Measurements from ENCODE around the gene PLEKHF1. TPM values are rescaled to one million over a fixed set of nuclear protein-coding genes. Genes with fewer than 3 reads are reported as not detected.

The PLEKHF1 gene
- polyA plus RNA-seq, 3 donors from 2014 or later: 107 to 244 (median 141) TPM

GRCh38 chr19:29681422-29682235 lies 16.4 kb downstream of the PLEKHF1 start:
- Mint-ChIP-seq H3K4me1 (peaks cover 83 to 88% of the 10 kb centered on the region in 2 donors), H3K9me3 (peaks cover 0 to 2% (median 0%) of the 10 kb centered on the region in 6 donors), H3K36me3 (peaks cover 1 to 18% (median 5%) of the 10 kb centered on the region in 3 donors), H3K27me3 (ENCODE audit: low read depth in 3 of 3) (peaks cover 16 to 23% (median 19%) of the 10 kb centered on the region in 3 donors), H3K4me3 (peak overlapping the region; percentile 71 to 82 (median 78)), H3K27ac (peak overlapping the region; percentile 96 to 100 (median 98))
- DNase-seq: no peak

GRCh38 chr19:29682236-29682895 lies 17.1 kb downstream of the PLEKHF1 start:
- Mint-ChIP-seq H3K27ac (peak overlapping the region; percentile 96 to 100 (median 98)), H3K36me3 (peaks cover 0 to 11% (median 4%) of the 10 kb centered on the region in 3 donors), H3K4me1 (peaks cover 81 to 84% of the 10 kb centered on the region in 2 donors), H3K27me3 (ENCODE audit: low read depth in 3 of 3) (peaks cover 12 to 18% (median 18%) of the 10 kb centered on the region in 3 donors), H3K9me3 (no peaks in the 10 kb centered on the region), H3K4me3 (peak overlapping the region in 4 of 5 donors; percentile 27 to 82 (median 78))
- DNase-seq: no peak

- Mint-ChIP-seq H3K27ac (peak overlapping the region; percentile 75 to 100 (median 88)), H3K36me3 (peaks cover 0 to 7% (median 4%) of the 10 kb centered on the region in 3 donors), H3K27me3 (ENCODE audit: low read depth in 3 of 3) (peaks cover 12 to 17% (median 16%) of the 10 kb centered on the region in 3 donors), H3K4me1 (peaks cover 81 to 85% of the 10 kb centered on the region in 2 donors), H3K4me3 (peak overlapping the region in 3 of 5 donors; percentile 17 to 54 (median 40)), H3K9me3 (no peaks in the 10 kb centered on the region)
- no peak for DNase-seq
Measured at GRCh38 chr19:29683009-29683408, 17.7 kb downstream of the PLEKHF1 start.

- Mint-ChIP-seq H3K27me3 (ENCODE audit: low read depth in 3 of 3) (peaks cover 9 to 11% (median 9%) of the 10 kb centered on the region in 3 donors), H3K27ac (peak overlapping the region; percentile 37 to 82 (median 56)), H3K4me1 (peaks cover 79 to 82% of the 10 kb centered on the region in 2 donors), H3K4me3 (peak overlapping the region in 1 of 5 donors; percentile 20), H3K9me3 (peaks cover 0 to 4% (median 1%) of the 10 kb centered on the region in 6 donors), H3K36me3 (peaks cover 4 to 9% (median 4%) of the 10 kb centered on the region in 3 donors)
- DNase-seq: no peak
Measured at GRCh38 chr19:29685326-29685725, 20.1 kb downstream of the PLEKHF1 start.

GRCh38 chr19:29686285-29686805 lies 21.1 kb downstream of the PLEKHF1 start:
- peaks cover 4 to 9% (median 4%) of the 10 kb centered on the region in 3 donors for H3K36me3 Mint-ChIP-seq
- H3K9me3 Mint-ChIP-seq: peaks cover 0 to 6% (median 1%) of the 10 kb centered on the region in 6 donors
- H3K4me1 Mint-ChIP-seq: peaks cover 79 to 81% of the 10 kb centered on the region in 2 donors
- H3K27me3 Mint-ChIP-seq (ENCODE audit: low read depth in 3 of 3): peaks cover 0 to 3% (median 2%) of the 10 kb centered on the region in 3 donors
- H3K4me3 Mint-ChIP-seq: peak overlapping the region in 1 of 5 donors; percentile 49
- DNase-seq: no peak
- peak overlapping the region in 5 of 6 donors; percentile 13 to 69 (median 64) for H3K27ac Mint-ChIP-seq

GRCh38 chr19:29687244-29687896 lies 22.1 kb downstream of the PLEKHF1 start:
- H3K27me3 Mint-ChIP-seq (ENCODE audit: low read depth in 3 of 3): peaks cover 0 to 3% (median 2%) of the 10 kb centered on the region in 3 donors
- no peak for DNase-seq
- peaks cover 0 to 6% (median 1%) of the 10 kb centered on the region in 6 donors for H3K9me3 Mint-ChIP-seq
- peak overlapping the region in 3 of 6 donors; percentile 40 to 74 (median 73) for H3K27ac Mint-ChIP-seq
- no peak overlapping the region for H3K4me3 Mint-ChIP-seq
- peaks cover 4 to 9% (median 4%) of the 10 kb centered on the region in 3 donors for H3K36me3 Mint-ChIP-seq
- H3K4me1 Mint-ChIP-seq: peaks cover 70 to 71% of the 10 kb centered on the region in 2 donors

- Mint-ChIP-seq H3K27ac (peak overlapping the region in 5 of 6 donors; percentile 53 to 85 (median 72)), H3K4me3 (peak overlapping the region in 2 of 5 donors; percentile 48 to 62)
Measured at GRCh38 chr19:29687897-29688728, 22.9 kb downstream of the PLEKHF1 start.

GRCh38 chr19:29690842-29691241 lies 25.6 kb downstream of the PLEKHF1 start:
- peak overlapping the region; percentile 26 to 85 (median 74) for H3K27ac Mint-ChIP-seq
- peaks cover 4 to 9% (median 4%) of the 10 kb centered on the region in 3 donors for H3K36me3 Mint-ChIP-seq
- peaks cover 0 to 3% (median 1%) of the 10 kb centered on the region in 3 donors for H3K27me3 Mint-ChIP-seq (ENCODE audit: low read depth in 3 of 3)
- H3K4me3 Mint-ChIP-seq: no peak overlapping the region
- DNase-seq: peak; percentile 73 to 75 (median 74)
- H3K4me1 Mint-ChIP-seq: peaks cover 55 to 56% of the 10 kb centered on the region in 2 donors
- H3K9me3 Mint-ChIP-seq: peaks cover 0 to 6% (median 1%) of the 10 kb centered on the region in 6 donors

More at GRCh38 chr19:29687897-29688728, 22.9 kb downstream of the PLEKHF1 start:
- H3K9me3 Mint-ChIP-seq: peaks cover 0 to 6% (median 1%) of the 10 kb centered on the region in 6 donors
- peaks cover 62 to 64% of the 10 kb centered on the region in 2 donors for H3K4me1 Mint-ChIP-seq
- H3K36me3 Mint-ChIP-seq: peaks cover 4 to 9% (median 4%) of the 10 kb centered on the region in 3 donors
- peaks cover 0 to 3% (median 0%) of the 10 kb centered on the region in 3 donors for H3K27me3 Mint-ChIP-seq (ENCODE audit: low read depth in 3 of 3)
- no peak for DNase-seq

- H3K9me3 Mint-ChIP-seq: peaks cover 0 to 6% (median 1%) of the 10 kb centered on the region in 6 donors
- H3K4me1 Mint-ChIP-seq: peaks cover 26 to 35% of the 10 kb centered on the region in 2 donors
- peak overlapping the region; percentile 23 to 85 (median 75) for H3K27ac Mint-ChIP-seq
- H3K4me3 Mint-ChIP-seq: no peak overlapping the region
- peaks cover 4 to 6% (median 4%) of the 10 kb centered on the region in 3 donors for H3K36me3 Mint-ChIP-seq
- H3K27me3 Mint-ChIP-seq (ENCODE audit: low read depth in 3 of 3): peaks cover 1 to 3% (median 1%) of the 10 kb centered on the region in 3 donors
- no peak for DNase-seq
Measured at GRCh38 chr19:29694161-29694560, 28.9 kb downstream of the PLEKHF1 start.

- H3K4me3 Mint-ChIP-seq: no peak overlapping the region
- H3K27me3 Mint-ChIP-seq (ENCODE audit: low read depth in 3 of 3): peaks cover 0 to 1% (median 1%) of the 10 kb centered on the region in 3 donors
- H3K4me1 Mint-ChIP-seq: peaks cover 20 to 30% of the 10 kb centered on the region in 2 donors
- DNase-seq: peak; percentile 79 to 82 (median 82)
- peak overlapping the region; percentile 23 to 85 (median 75) for H3K27ac Mint-ChIP-seq
- H3K36me3 Mint-ChIP-seq: no peaks in the 10 kb centered on the region
- H3K9me3 Mint-ChIP-seq: peaks cover 0 to 3% (median 0%) of the 10 kb centered on the region in 6 donors
Measured at GRCh38 chr19:29694669-29695627, 29.7 kb downstream of the PLEKHF1 start.

Measured in immature natural killer cell (primary cell).